Rectal smooth muscle tissue (tissue), 1 donor: ENCODE data around the gene ZNF335.
"Not testable (repeated sequence)": the region's sequence is repeated elsewhere in the genome, so short reads cannot be mapped to it uniquely, and the experiment has no call there.

ENCODE experiments used
- H3K27ac ChIP-seq: one replicate; pipeline ENCODE4 v1.7.0; 2013; ENCODE audit warnings: low read depth, low read length, inconsistent platforms
- H3K27me3 ChIP-seq: one replicate; pipeline ENCODE4 v1.7.0; 2013; ENCODE audit warnings: low read length; ENCODE audit not compliant: control insufficient read depth, insufficient read depth
- H3K36me3 ChIP-seq: one replicate; pipeline ENCODE4 v1.7.0; 2013; ENCODE audit warnings: low read length; ENCODE audit not compliant: control insufficient read depth, insufficient read depth
- H3K4me1 ChIP-seq: one replicate; pipeline ENCODE4 v1.7.0; 2013; ENCODE audit warnings: low read length; ENCODE audit not compliant: control insufficient read depth, insufficient read depth
- H3K4me3 ChIP-seq: one replicate; pipeline ENCODE4 v1.7.0; 2013; ENCODE audit warnings: low read length
- H3K9ac ChIP-seq: one replicate; pipeline ENCODE4 v1.7.0; 2013; ENCODE audit warnings: low read length

Gene ZNF335

DNA sequence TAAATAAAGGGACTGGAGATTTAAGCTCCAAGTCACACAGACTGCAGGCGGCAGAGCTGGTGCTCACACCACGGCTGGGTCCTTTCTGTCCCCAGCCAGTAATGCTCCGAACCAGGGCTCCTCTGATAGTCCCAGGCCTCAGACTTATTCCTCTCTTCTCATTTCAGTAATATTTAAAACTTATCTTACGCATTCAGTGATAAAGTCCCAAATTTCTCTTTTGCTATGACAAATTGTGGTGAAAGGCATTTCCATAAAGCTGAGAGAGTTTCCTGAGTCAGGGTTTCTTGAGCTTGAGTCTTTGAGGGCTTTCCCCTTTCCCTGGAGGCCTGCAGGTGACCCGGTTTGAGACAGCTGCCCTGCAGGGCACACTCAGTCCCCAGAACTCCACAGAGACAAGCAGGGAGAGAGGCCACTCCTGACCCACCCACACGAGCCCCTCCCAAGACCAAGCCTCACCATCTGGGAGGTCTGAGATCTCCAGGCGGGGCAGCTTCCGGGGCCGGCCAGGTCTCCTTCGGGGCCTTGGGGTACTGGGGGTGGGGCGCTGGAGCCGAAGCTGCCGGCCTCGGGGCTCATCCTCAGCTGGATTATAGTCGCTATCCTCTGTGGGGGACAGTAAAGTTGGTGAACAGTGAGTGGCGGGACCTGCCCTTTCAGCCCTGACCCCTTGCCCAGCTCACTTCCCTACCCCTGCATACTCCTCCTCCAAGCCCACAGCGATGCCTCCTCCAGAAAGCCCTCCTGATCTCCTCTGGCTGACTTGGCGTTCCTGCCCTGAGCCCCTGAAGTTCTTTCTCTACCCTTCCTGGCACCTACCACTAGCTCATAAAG, 6.6 kb downstream of the ZNF335 start:
- Histone ChIP-seq H3K4me1 (peaks cover 6% of the 10 kb centered on the region), H3K36me3 (peaks cover 57% of the 10 kb centered on the region), H3K27me3 (no peaks in the 10 kb centered on the region), H3K27ac (no peak overlapping the region), H3K9ac (no peak overlapping the region), H3K4me3 (no peak overlapping the region)

GRCh38 chr20:45964006-45964400, 8.0 kb downstream of the ZNF335 start:
- Histone ChIP-seq H3K9ac (no peak overlapping the region), H3K36me3 (peaks cover 68% of the 10 kb centered on the region), H3K4me1 (no peaks in the 10 kb centered on the region), H3K27ac (no peak overlapping the region), H3K27me3 (no peaks in the 10 kb centered on the region), H3K4me3 (no peak overlapping the region)

DNA sequence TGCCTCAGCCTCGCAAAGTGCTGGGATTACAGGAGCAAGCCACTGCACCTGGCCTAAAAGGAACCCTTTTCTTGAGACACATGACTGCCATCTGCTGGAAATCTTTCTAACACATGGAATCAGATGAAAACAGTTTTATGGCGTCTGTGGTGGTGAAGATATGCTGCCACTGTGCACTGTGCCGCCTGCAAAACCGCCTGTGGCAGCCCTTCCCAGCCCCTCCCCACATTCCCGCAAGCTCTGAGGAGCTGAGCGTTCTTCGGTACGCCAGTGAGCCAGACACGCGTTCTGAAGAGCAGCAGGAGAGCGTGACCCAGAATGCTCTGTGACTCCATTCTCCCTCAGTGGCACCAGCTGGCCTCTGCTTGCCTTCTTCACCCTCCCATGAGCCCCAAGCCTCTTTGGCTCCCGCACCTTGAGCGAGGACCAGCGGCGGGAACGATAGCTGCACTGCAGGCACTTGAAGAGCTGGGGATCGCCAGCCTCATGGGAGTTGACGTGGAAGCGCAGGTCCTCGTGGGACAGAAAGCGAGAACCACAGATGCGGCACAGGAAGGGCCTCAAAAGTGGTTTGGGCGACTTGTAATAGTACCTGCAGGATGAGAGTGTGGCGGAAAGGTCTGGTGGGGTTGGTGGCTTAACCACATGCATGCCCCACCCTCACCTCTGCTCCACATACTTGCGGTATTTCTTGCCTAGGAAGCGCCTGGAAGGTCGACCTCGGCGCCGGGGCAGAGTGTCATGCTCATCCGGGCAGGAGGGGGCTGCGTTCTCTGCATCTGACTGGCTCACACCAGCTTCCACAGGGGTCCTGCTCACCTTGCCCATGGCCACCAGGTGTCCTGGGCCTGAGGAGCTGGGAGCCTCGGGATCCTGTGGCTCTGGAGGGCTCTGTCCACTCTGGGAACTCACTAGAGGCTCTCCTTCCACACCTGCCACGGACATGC, 8.7 kb downstream of the ZNF335 start:
- no peak overlapping the region for H3K4me3 ChIP-seq
- H3K9ac ChIP-seq, result no peak overlapping the region
- no peak overlapping the region for H3K27ac ChIP-seq
- H3K27me3 ChIP-seq, result no peaks in the 10 kb centered on the region
- peaks cover 69% of the 10 kb centered on the region for H3K36me3 ChIP-seq
- H3K4me1 ChIP-seq, result no peaks in the 10 kb centered on the region

GRCh38 chr20:45962031-45962755, 9.8 kb downstream of the ZNF335 start:
- Histone ChIP-seq H3K36me3 (peaks cover 64% of the 10 kb centered on the region), H3K9ac (no peak overlapping the region), H3K4me3 (no peak overlapping the region), H3K27ac (no peak overlapping the region), H3K4me1 (no peaks in the 10 kb centered on the region), H3K27me3 (no peaks in the 10 kb centered on the region)

- H3K27ac ChIP-seq, result no peak overlapping the region
- no peaks in the 10 kb centered on the region for H3K27me3 ChIP-seq
- peaks cover 61% of the 10 kb centered on the region for H3K36me3 ChIP-seq
- no peak overlapping the region for H3K4me3 ChIP-seq
- H3K4me1 ChIP-seq, result no peaks in the 10 kb centered on the region
- H3K9ac ChIP-seq, result no peak overlapping the region
These were observed 11.9 kb downstream of the ZNF335 start for GRCh38 chr20:45959956-45960630.

- H3K27ac ChIP-seq, result no peak overlapping the region
- H3K36me3 ChIP-seq, result peaks cover 55% of the 10 kb centered on the region
- H3K4me1 ChIP-seq, result no peaks in the 10 kb centered on the region
- H3K4me3 ChIP-seq, result no peak overlapping the region
- H3K27me3 ChIP-seq, result no peaks in the 10 kb centered on the region
- no peak overlapping the region for H3K9ac ChIP-seq
These were observed 12.9 kb downstream of the ZNF335 start for GRCh38 chr20:45959126-45959525.

GRCh38 chr20:45958593-45958992, 13.4 kb downstream of the ZNF335 start:
- Histone ChIP-seq H3K9ac (no peak overlapping the region), H3K27ac (no peak overlapping the region), H3K27me3 (no peaks in the 10 kb centered on the region), H3K4me1 (no peaks in the 10 kb centered on the region), H3K4me3 (no peak overlapping the region), H3K36me3 (peaks cover 51% of the 10 kb centered on the region)

- H3K9ac ChIP-seq, result no peak overlapping the region
- H3K36me3 ChIP-seq, result peaks cover 47% of the 10 kb centered on the region
- no peaks in the 10 kb centered on the region for H3K4me1 ChIP-seq
- no peak overlapping the region for H3K27ac ChIP-seq
- no peaks in the 10 kb centered on the region for H3K27me3 ChIP-seq
- no peak overlapping the region for H3K4me3 ChIP-seq
These were observed 14.7 kb downstream of the ZNF335 start for GRCh38 chr20:45957021-45957941.

- not testable (repeated sequence) for H3K4me1 ChIP-seq, H3K9ac ChIP-seq, H3K27ac ChIP-seq, H3K27me3 ChIP-seq, H3K4me3 ChIP-seq
- H3K36me3 ChIP-seq, result peaks cover 47% of the 10 kb centered on the region
These were observed 15.7 kb downstream of the ZNF335 start for GRCh38 chr20:45956326-45956725.

GRCh38 chr20:45953672-45954071, 18.3 kb downstream of the ZNF335 start:
- Histone ChIP-seq H3K4me3 (no peak overlapping the region), H3K27me3 (no peaks in the 10 kb centered on the region), H3K36me3 (peaks cover 48% of the 10 kb centered on the region), H3K9ac (no peak overlapping the region), H3K27ac (no peak overlapping the region), H3K4me1 (no peaks in the 10 kb centered on the region)

- H3K4me1 ChIP-seq, result no peaks in the 10 kb centered on the region
- H3K36me3 ChIP-seq, result peaks cover 49% of the 10 kb centered on the region
- H3K27me3 ChIP-seq, result no peaks in the 10 kb centered on the region
- H3K9ac ChIP-seq, result no peak overlapping the region
- H3K27ac ChIP-seq, result no peak overlapping the region
- H3K4me3 ChIP-seq, result no peak overlapping the region
These were observed 19.1 kb downstream of the ZNF335 start for GRCh38 chr20:45952861-45953260.
